ENCODE results near the gene TRUB2.
"Not testable (repeated sequence)": the region's sequence is repeated elsewhere in the genome, so short reads cannot be mapped to it uniquely, and the experiment has no call there.

Gene TRUB2

DNA sequence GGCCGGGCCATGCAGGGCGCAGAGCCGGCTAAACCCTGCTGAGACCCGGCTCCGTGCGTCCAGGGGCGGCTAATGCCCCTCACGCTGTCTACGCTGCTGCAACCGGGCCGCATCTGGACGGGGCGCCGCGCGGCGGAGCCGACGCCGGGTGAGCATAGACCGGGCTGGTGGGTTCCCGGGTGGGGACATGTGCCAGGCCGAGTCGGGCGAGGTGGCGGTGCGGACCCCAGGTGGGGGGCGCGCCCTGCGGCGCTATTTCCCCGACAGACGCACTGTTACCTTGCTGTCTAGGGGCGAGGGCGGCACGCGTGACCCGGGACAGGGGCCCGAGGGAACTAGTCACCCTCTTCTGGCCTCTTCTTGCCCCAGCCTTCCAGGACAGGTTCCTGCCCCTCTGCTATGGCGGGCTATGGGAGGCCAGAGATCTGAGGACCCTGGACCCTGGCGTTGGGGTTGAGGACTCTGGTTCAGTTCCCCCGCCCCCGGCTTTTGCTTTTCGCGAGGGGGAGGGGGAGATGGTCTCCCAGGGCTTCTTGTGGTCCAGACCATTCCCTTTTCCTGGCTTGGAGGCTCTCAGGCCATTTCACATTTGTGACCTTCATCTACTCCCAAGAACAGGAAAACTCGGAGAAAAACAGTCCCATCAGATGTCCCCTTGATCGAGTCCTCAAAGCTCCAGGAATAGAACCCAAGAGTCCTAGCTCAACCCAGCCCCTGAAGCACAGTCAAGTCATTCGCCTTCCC, 18.6 kb upstream of the TRUB2 start:
- DNase-seq: no peak

DNA sequence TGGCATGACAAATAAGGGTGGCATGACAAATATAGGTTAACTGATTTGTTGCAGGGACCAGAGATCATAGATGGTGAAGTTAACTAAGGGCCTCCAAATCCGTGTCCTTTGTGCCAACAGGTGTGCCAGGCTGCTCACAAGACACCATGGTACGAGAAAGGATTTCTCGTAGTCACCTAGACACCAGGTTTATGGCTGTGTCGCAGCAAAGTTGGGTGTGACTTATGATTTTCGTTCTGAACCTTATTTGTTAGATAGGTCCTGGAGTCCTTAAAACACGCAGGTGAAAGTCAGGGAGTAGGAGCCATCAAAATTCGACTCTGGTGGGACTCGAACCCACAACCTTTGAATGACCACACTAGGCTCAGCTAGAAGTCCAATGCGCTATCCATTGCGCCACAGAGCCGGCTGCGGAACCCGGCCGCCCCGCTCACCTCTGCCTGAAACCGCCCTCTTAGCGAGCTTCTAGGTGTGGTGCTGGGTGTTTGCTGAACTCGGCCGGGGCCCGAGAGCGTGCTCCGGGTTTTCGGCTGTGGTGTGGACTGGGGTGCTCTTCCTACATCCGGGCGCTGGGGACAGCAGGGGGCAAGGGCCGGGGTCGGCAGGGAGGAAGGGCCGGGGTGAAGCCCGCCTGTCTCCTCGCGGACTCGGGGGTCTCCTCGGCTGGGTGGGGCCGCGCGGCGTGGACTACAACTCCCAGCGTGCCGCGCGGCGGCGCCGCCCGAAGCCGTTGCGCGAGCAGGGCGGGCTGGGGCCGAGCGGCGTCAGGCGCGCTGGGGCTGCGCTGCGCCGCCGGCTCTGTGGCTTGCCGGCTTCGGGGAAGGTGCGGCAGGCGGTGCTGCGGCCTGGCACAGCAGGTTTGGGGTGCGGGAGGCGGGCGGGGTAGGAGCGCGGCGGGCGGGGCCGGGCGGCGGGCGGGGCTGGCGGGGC, 17.8 kb upstream of the TRUB2 start, which contains the start of gene SLC27A4:
Gene SLC27A4, plus strand, starts transcription at position 767 of the 930 bp plus-strand sequence. CDS start 2,606 bp downstream, outside the sequence.
- no peak for DNase-seq

DNA sequence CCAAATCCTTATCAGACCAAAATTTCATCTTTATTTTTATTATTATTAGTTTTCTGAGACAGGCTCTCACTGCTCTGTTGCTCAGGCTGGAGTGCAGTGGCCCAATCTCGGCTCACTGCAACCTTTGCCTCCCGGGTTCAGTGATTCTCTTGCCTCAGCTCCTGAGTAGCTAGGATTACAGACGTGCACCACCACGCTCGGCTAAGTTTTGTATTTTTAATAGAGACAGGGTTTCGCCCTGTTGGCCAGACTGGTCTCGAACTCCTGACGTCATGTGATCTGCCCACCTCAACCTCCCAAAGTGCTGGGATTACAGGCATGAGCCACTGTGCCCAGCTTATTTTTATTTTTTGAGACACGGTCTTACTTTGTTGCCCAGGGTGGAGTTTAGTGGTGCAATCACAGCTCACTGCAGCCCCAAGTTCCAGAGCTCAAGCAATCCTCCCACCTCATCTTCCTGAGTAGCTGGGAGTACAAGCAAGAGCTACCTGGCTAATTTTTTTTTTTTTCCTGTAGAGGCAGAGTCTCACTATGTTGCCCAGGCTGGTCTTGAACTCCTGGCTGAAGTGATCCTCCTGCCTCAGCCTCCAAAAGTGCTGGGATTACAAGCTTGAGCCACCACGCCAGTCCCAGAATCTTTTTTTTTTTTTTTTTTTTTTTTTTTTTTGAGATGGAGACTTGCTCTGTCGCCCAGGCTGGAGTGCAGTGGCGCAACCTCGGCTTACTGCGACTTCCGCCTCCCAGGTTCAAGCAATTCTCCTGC, 16.8 kb upstream of the TRUB2 start:
- DNase-seq: not testable (repeated sequence)

DNA sequence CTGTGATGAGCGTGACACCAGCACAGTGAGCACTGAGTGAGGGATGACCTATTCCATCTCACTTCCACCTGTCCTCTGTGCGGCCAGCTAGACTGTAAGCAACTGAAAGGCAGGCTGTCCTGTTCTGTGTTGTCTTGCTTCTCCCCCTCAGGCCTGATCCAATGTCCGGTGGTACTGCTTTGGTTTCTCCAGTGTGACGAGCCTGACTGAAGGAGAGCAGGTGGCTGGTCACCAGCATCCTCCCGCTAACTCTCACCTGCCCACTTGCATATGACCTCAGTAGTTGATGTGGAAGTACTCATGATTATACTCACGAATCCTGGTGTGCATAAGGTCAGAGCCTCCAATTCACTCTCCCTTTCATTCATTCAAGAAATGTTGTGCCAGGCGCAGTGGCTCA, 15.7 kb upstream of the TRUB2 start:
- no peak for DNase-seq

DNA sequence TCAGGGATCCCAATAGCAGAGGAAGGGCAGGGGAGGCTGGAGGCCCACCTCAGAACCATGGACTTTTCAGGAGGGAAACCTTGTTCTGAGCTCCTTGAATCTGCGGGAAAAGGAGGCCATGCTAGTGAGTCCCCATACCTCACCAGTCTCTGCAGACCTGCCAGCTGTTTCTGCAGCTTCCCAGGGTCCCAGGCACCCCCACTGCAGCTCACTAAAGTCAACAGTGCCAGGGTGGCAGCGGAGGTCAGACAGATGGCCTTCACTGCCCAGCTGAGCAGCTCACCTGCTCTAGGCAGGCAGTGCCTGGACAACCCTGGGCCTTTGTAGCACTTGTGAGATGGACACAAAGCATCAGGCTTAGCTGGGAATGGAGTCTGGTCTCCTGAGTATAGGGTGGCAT, 13.7 kb upstream of the TRUB2 start:
- DNase-seq: no peak

DNA sequence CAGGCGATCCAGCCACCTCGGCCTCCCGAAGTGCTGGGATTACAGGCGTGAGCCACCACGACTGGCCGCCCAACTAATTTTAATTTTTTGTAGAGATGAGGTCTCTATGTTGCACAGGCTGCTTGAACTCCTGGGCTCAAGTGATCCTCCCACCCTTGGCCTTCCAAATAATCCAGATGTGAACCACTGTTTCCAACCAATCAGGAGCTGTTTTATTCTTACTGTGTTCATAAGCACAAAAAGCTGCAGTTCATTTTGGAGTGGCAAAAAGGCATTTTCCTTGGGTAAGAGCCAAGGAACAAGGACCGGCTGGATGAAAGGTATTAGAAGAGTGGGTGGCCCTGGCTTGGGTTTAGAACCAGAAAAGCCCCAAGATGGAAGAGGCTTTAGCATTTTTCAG, 12.9 kb upstream of the TRUB2 start:
- no peak for DNase-seq

DNA sequence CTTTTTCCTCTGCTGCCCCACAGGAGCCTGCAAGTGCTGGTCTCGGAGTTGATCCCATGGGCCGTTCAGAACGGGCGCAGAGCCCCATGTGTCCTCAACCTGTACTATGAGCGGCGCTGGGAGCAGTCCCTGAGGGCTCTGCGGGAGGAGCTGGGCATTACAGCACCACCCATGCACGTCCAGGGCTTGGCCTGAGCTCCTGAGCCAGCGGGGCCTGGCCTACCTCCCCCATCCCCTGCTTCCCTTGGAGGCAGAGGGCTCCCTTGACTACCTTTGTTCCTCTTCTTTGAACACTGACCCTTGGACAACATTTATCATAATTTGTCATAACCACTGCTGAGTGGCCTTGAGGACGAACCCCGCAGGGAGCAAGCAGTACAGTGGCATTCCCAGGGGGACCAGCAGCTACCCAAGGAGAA, 11.2 kb upstream of the TRUB2 start:
- DNase-seq: no peak

DNA sequence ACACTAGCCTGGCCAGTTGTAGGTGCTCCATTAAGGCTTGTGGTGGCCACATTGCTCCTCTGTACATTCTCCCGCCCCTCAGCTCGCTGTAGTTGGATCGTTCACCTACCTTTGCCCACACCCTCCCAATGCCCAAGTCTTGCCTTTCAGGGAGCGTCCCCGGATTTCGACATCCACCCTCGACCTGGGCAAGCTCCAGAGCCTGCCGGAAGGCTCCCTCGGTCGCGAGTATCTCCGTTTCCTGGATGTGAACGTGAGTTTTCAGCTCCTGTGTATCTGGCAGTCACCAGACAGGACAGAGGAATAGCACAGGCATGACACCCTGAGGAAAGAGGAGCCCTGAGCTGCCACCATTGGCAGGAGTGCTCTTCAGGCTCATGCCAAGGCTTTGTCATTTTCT, 3.4 kb upstream of the TRUB2 start:
- DNase-seq: no peak

DNA sequence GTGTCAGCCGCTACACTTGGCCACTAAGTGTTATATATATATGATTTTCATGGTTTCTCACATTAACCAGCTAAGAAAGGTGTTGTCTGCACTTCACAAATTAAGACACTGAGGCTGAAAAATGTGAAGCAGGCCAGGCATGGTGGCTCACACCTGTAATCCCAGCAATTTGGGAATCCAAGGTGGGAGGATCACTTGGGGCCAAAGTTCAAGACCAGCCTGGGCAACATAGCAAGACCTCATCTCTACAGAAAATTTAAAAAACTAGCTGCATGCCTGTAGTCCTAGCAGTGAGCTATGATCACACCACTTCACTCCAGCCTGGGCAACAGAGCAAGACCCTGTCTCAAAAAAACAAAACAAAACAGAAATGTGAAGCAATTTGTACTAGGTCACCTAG, 2.2 kb upstream of the TRUB2 start:
- DNase-seq: no peak

DNA sequence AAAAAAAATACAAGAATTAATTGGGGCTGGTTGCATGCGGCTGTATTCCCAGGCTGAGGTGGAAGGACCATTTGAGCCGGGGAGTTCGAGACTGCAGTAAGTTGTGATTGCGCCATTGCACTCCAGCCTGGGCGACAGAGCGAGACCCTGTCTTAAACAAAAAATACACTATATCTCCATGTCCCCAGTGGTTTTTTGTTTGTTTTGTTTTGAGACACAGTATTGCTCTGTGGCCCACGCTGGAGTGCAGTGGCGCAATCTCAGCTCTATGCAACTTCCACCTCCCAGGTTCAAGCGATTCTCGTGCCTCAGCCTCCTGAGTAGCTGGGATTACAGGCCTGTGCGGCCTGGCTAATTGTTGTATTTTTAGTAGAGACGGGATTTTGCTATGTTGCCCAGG, 1.5 kb upstream of the TRUB2 start:
- DNase-seq: no peak

DNA sequence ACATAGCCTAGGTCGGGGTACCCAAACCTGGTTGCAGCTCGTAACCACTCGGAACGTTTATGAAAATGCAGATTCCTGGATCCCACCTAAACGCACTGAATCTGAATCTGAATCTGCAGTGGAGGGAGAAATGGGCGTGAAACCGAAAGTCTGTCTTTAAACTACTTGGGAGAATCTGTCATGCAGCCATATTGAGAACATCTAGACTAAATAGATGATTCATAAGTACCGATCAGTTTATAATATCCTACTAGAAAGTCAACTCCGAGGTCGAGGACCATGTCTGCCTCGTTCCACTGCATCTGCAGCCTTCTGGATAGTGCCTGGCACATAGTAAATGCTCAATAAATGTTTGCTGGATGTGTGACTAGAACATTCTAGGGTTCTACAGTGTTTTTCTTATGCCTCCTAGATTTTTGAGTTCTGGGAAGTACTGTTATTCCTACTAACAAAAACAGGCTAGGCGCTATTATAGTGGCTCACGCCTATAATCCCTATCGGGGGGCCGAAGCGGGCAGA, 1.0 kb upstream of the TRUB2 start:
- no peak for DNase-seq

DNA sequence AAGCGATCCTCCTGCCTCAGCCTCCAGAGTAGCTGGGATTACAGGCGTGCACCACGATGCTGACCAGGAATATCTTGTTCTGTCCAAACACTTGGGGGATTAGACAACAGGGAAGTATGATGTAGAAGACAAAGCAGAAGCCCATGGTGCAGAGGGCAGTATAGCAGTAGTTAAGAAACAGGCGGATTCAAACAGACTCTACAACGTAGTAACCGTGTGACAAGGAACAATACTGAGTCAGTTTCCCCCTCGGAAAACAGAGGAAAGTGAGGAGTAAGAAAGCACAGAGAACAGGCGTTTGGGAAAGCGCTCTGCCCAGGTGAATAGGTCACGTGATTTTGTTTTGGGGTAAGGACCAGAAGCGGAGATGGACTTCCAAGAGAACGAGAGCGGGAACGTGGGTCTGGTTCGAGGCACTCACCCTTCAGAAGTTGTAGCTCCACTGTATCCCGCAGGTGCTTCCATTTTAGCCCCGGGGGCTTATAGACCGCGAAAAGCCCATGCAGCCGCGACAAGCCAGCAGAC, 306 bp downstream of the TRUB2 start:
- DNase-seq: no peak

DNA sequence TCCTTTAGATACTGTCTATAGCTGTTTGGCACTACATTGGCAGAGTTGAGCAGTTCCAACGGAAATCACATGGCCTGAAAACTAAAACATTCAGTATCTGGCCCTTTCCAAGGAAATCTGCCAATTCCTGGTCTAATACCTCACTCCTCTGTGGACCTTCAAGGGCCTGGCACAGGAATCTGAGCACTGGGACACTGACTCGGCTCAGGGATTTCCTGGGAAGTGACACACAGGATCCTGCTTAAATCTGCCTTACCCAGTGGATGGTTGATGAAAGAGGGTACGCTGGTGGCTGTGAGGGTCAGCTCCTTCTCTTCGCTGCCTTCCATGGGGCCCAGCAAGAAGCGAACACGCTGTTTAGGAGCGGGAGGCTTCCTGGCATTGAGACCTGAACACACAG, 904 bp downstream of the TRUB2 start:
- no peak for DNase-seq

DNA sequence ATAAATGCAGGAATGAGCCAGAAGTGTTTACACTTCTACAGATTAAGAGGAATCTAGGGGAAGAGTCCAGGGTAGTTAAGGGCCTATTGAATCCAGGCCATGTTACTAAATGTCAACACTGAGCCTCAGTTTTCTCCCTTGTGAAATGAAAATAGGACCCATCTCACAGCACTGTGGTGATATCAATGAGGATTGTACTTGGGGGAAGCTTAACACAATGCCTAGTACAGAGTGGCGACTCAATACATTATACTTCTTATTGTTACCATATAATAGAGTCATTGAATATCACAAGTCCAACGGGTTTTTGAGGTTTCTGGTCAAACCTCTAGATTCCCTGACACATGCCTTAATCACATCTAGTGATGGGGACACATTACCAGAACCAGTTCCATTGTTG, 4.6 kb downstream of the TRUB2 start:
- no peak for DNase-seq

DNA sequence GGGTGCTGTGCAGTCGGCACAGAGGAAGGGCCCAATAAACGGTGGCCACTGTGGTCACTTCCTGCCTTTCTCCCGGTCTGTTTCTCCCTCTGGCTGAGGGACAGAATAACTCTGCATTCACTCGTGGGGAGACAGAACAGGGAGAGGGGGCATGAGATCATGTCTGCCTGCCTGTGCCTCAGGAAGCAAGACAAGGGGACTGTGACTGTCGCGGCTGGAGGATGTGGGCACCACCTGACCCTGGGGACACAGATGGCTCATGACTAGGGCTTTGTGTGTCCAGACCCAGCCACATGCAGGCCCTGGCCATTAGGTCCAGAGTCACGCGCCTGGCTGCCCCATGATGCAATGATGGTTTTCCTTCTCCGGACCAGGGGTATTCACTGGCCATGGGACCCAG, 5.8 kb downstream of the TRUB2 start:
- no peak for DNase-seq

DNA sequence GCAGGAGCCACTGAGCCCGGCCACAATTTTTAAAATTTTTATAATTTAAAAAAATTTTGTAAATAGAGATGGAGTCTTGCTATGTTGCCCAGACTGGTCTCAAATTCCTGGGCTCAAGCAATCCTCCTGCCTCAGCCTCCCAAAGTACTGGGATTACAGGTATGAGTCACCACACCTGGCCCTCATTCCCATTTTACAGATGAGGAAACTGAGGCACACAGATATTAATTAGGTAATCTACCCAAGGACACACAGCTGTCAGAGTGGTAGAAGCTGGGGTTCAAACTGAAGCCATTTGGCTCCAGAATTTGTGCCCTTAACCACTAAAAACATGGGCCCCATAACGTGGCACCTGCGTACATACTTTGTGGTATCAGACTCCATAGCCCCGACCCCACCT, 7.5 kb downstream of the TRUB2 start:
- DNase-seq: no peak

DNA sequence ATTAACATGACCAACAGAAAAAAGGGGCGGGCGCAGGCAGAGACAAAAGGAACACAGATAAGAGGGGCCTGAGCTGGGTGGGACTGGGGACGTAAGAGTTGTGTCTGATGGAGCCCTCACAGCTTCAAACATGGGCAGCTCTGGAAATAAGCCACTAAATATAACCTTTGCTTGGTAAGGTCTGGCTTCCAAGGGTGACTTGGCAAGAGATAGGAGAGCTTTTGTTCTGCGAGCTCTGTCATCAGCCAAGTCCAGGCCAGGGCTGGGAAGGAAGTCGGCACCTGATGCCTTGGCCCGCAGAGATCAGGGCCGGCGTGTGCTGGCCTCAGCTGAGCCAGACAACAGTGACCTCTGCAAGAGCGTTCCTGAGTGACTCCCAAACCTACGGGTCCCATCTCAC, 11.8 kb downstream of the TRUB2 start:
- no peak for DNase-seq

DNA sequence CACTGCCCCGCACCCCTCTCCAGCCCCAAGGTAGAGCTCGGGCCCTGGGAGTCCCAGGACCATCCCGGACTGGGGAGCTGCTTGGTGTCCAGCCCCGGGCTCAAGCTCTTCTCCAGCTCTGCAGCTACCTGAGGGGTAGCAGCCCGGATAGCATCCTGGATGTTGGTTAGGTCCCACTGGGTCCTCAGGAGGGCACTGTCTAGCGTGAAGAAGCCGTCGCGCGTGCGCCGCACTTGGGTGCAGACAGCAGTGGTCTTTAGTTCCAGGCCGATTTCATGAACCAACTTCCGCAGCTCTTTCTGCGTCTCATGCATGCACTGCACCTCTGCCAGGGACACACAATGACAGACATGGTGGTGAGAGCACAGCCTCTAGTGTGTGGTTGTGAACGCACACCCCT, 12.7 kb downstream of the TRUB2 start:
- DNase-seq: no peak

DNA sequence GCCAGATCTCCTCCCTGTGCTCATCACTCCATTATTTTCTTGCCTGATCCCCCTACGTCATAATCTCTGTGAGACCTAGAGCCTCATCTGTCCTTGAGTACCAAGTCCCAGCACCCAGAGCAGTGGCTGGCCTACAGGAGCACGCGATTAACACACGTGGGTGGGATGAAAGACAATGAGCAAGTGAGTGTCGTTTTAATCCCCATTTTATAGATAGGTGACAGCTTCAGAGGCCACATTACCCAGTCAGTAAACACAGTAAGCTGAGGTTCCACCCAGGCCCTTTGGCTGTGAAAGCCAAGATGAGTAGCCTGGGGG, 17.3 kb downstream of the TRUB2 start:
- no peak for DNase-seq

DNA sequence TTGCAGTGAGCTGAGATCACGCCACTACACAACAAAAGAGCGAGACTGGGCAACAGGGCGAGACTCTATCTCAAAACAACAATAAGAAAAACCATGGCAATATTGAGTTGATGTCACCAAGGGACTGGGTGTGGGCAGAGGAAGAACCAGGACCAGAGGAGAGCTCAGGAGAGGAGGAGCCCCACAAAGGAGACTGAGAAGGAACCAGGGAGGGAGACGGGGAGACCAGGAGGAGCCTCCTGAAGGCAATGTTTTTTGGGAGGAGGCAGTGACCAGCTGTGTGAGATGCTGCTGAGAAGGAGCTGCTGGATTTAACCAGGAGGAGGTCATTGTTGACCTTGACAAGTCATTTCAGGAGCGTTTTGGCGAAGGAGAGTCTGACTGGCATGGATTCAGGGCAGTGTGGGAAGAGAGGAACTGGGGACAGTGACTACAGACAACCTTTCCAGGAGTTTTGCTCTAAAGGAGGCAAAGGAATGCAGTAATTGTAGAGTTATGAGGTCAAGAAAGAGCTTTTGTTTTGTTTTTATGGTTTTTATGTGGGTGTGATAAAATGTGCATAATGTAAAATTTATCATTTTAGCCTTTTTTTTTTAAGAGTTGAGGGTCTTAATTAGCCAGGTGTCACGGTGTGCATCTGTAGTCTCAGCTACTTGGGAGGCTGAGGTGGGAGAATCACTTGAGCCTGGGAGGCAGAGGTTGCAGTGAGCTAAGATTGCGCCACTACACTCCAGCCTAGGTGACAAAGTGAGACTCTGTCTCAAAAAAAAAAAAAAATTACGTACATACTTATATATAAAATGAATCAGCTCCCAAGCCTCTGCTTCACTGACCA, 17.9 kb downstream of the TRUB2 start:
- no peak for DNase-seq

DNA sequence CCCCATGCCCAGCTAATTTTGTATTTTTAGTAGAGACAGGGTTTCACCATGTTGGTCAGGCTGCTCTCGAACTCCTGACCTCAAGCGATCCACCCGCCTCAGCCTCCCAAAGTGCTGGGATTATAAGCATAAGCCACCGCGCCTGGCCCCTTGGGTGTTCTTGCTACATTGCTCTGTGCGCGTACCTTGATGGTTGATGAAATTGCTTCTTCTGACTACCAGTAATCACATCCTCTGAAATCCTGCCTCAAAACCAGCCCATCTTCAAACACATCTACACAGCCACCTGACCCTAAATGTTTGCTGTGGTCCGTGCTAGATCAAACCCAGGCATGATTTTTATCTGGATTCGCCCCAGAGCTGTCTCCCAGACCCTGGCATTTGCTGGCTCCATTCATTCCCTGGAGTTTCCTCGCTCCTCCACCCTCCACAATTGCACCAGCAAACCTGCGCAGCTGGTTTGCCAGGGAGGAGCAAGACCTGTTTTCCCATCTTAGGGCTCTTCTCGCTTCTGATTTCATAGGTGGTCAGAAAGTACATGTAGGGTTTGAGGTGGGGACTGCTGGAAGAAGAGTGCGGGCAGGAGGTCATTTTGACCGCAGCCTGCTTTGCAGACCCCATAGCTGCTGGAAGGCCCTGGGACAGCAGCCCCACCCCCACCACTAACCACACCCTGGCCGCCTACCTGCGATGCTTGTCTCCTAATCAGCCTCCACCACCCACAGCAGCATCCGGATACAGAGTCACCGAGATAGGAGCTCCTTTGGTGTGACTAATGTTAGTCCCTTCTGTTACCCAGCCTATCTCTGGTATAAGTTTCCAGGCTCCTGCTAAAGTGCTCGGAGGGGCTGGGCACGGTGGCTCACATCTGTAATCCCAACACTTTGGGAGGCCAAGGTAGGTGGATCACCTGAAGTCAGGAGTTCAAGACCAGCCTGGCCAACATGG, 23.4 kb downstream of the TRUB2 start:
- DNase-seq: no peak

Measured in NCI-H187 treated with DMSO at 0.1 percent for 48 hours (cell line).